Measurements from ENCODE around the gene ELFN2.

- TF ChIP-seq CTCF (IDR thresholded peaks at IDR 0.05; ENCODE audit: poor library complexity), result no peak
- TF ChIP-seq EZH2 (IDR thresholded peaks at IDR 0.05; ENCODE audit: borderline replicate concordance), result no peak
Measured at GRCh38 chr22:37416827-37417226, 10.5 kb downstream of the ELFN2 start.
